Measurements from ENCODE around the gene ACKR3.

DNA sequence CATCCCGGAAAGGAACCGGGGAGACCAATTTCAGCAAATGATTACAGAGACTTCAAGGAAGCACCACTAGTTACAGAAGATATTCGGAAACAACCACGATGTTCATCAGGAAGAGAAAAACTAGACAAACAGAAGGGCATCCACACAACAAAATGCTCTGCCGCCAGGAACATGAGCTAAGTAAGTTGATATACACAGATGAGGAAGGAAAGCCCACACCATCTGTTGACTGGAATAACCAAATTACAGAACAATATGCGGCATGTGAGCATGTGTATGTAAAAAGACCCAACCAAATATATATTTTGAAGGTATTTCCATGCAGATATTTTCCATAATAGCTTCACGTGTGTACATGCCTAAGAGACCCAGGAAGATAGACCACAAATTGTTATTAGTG is 47.0 kb downstream of the ACKR3 start:
- TF ChIP-seq POLR2A (IDR thresholded peaks at IDR 0.05) (no peak), POLR2AphosphoS5 (IDR thresholded peaks at IDR 0.05; ENCODE audit: insufficient read depth in 1 of 2, low read depth in 1 of 2) (no peak)
- TF ChIP-seq, protein P1, sequence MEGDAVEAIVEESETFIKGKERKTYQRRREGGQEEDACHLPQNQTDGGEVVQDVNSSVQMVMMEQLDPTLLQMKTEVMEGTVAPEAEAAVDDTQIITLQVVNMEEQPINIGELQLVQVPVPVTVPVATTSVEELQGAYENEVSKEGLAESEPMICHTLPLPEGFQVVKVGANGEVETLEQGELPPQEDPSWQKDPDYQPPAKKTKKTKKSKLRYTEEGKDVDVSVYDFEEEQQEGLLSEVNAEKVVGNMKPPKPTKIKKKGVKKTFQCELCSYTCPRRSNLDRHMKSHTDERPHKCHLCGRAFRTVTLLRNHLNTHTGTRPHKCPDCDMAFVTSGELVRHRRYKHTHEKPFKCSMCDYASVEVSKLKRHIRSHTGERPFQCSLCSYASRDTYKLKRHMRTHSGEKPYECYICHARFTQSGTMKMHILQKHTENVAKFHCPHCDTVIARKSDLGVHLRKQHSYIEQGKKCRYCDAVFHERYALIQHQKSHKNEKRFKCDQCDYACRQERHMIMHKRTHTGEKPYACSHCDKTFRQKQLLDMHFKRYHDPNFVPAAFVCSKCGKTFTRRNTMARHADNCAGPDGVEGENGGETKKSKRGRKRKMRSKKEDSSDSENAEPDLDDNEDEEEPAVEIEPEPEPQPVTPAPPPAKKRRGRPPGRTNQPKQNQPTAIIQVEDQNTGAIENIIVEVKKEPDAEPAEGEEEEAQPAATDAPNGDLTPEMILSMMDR (IDR thresholded peaks at IDR 0.05) = no peak

All from vagina (tissue), 2 donors.